PC-9 (cell line): ENCODE measurements around the gene OSGEPL1. TPM values are rescaled to one million over a fixed set of nuclear protein-coding genes. Genes with fewer than 3 reads are reported as not detected.

ENCODE experiments used
- BruUV-seq: library from RNA; stranded (reverse); fragments of 400-500 nt; replicated peaks from 2 replicates; lab custom pipeline; 2021; lab: Mats Ljungman, UMichigan
- CTCF ChIA-PET: fragments of 300-600 bp; sonication (Branson Sonifier 250); formaldehyde crosslinking; loops from one replicate; lab custom pipeline; 2022; ENCODE audit warnings: antibody characterized with exemption; lab: Charles Lee
- POLR2A ChIA-PET: fragments of 300-600 bp; sonication (Branson Sonifier 250); formaldehyde crosslinking; loops from one replicate; lab custom pipeline; 2022; ENCODE audit warnings: antibody characterized with exemption; ENCODE audit not compliant: unreplicated experiment; lab: Charles Lee
- DNase-seq, 2 experiments: peaks; one replicate each; pipeline versions ENCODE4 v3.0.0 to v3.0.0-alpha.2; 2015 to 2022; ENCODE audit warnings: mixed read lengths in 1 of 2
- H2AFZ ChIP-seq: fragments of 200-600 bp; sonication (generic); 2 replicates; pipeline ENCODE4 v1.8.1; 2017; ENCODE audit warnings: antibody characterized with exemption
- H3F3A ChIP-seq: fragments of 200-600 bp; sonication (generic); 2 replicates; pipeline ENCODE4 v1.8.1; 2017; ENCODE audit warnings: antibody characterized with exemption, mild to moderate bottlenecking, low read depth; ENCODE audit not compliant: insufficient read depth
- H3K27ac ChIP-seq: fragments of 200-600 bp; sonication (generic); 2 replicates; pipeline ENCODE4 v1.6.1; 2016; ENCODE audit warnings: mixed run types
- H3K27me3 ChIP-seq: fragments of 200-600 bp; sonication (generic); 2 replicates; pipeline ENCODE4 v1.6.1; 2016; ENCODE audit warnings: low read depth, mixed run types; ENCODE audit not compliant: insufficient read depth
- H3K36me3 ChIP-seq: fragments of 200-600 bp; sonication (generic); 2 replicates; pipeline ENCODE4 v1.6.1; 2016; ENCODE audit warnings: low read depth, mixed run types
- H3K4me1 ChIP-seq: fragments of 200-600 bp; sonication (generic); replicated peaks from 2 replicates; pipeline ENCODE4 v1.6.1; 2016; ENCODE audit warnings: mixed run types; ENCODE audit not compliant: insufficient read depth
- H3K4me2 ChIP-seq: fragments of 200-600 bp; sonication (generic); 2 replicates; pipeline ENCODE4 v1.6.1; 2017; ENCODE audit warnings: mixed run types
- H3K4me3 ChIP-seq: fragments of 200-600 bp; sonication (generic); 2 replicates; pipeline ENCODE4 v1.6.1; 2016; ENCODE audit warnings: mixed run types
- H3K79me2 ChIP-seq: fragments of 200-600 bp; sonication (generic); 2 replicates; pipeline ENCODE4 v1.6.1; 2017; ENCODE audit warnings: low read depth, mixed run types
- H3K9me2 ChIP-seq: fragments of 200-600 bp; sonication (generic); 2 replicates; pipeline ENCODE4 v1.8.1; 2017; ENCODE audit warnings: mild to moderate bottlenecking; ENCODE audit not compliant: insufficient read depth
- H3K9me3 ChIP-seq: fragments of 200-600 bp; sonication (generic); 2 replicates; pipeline ENCODE4 v1.8.1; 2016; ENCODE audit warnings: low read depth; ENCODE audit not compliant: insufficient read depth
- H4K20me1 ChIP-seq: fragments of 200-600 bp; sonication (generic); 2 replicates; pipeline ENCODE4 v1.8.1; 2017; ENCODE audit not compliant: insufficient read depth
- EZH2 ChIP-seq: fragments of 200-600 bp; sonication (generic); IDR thresholded peaks from 2 replicates; pipeline ENCODE4 v1.8.0; 2017; ENCODE audit warnings: antibody characterized with exemption, low read depth
- intact Hi-C: fragments of 100-400 bp; cut with micrococcal nuclease; formaldehyde crosslinking; loops from one replicate; pipeline ENCODE4 v1.10.0; 2022; ENCODE audit not compliant: unreplicated experiment
- total RNA-seq: library from RNA; stranded (reverse); gene quantifications from 2 replicates; pipeline ENCODE4 v1.2.3, GENCODE V29; 2021
- TF ChIP-seq, protein P1 (sequence below): fragments of 200-600 bp; sonication (generic); conservative IDR thresholded peaks from 2 replicates; pipeline ENCODE4 v1.6.1; 2017; ENCODE audit warnings: mixed run types, antibody characterized with exemption, mild to moderate bottlenecking, moderate library complexity

Gene OSGEPL1
- total RNA-seq, 1 experiment from 2014 or later, result 5.7 TPM

DNA sequence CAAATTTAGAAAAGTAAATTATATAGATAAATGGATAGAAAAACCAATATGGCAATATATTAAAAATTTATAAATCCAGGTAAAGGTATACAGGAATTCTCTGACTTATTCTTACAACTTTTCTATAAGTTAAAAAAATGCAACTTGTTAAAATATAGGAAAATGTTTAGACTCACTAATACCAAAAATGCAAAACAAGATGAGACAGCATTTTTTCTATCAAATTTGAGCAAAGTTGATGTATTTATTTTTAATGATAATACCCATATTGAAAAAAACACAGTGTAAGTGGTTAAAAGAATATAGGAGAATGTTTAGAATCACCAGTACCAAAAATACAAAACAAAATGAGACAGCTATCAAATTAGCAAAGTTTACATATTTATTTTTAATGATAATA, 35.7 kb downstream of the OSGEPL1 start:
- H2AFZ ChIP-seq, result no peak overlapping the region
- TF ChIP-seq EZH2, result no peak
- TF ChIP-seq, protein P1, sequence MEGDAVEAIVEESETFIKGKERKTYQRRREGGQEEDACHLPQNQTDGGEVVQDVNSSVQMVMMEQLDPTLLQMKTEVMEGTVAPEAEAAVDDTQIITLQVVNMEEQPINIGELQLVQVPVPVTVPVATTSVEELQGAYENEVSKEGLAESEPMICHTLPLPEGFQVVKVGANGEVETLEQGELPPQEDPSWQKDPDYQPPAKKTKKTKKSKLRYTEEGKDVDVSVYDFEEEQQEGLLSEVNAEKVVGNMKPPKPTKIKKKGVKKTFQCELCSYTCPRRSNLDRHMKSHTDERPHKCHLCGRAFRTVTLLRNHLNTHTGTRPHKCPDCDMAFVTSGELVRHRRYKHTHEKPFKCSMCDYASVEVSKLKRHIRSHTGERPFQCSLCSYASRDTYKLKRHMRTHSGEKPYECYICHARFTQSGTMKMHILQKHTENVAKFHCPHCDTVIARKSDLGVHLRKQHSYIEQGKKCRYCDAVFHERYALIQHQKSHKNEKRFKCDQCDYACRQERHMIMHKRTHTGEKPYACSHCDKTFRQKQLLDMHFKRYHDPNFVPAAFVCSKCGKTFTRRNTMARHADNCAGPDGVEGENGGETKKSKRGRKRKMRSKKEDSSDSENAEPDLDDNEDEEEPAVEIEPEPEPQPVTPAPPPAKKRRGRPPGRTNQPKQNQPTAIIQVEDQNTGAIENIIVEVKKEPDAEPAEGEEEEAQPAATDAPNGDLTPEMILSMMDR, result no peak
- H3K4me3 ChIP-seq, result no peak overlapping the region
- BruUV-seq, result no TSS peak
- POLR2A ChIA-PET, result no interaction called here
- no peaks in the 10 kb centered on the region for H3K27me3 ChIP-seq
- H3K27ac ChIP-seq, result no peak overlapping the region
- H3K9me2 ChIP-seq, result no peaks in the 10 kb centered on the region
- H4K20me1 ChIP-seq, result no peaks in the 10 kb centered on the region
- no peaks in the 10 kb centered on the region for H3F3A ChIP-seq
- no peaks in the 10 kb centered on the region for H3K79me2 ChIP-seq
- no peaks in the 10 kb centered on the region for H3K4me1 ChIP-seq
- no peaks in the 10 kb centered on the region for H3K36me3 ChIP-seq
- no peak overlapping the region for H3K4me2 ChIP-seq
- no peaks in the 10 kb centered on the region for H3K9me3 ChIP-seq
- no peak for DNase-seq
- CTCF ChIA-PET, result no interaction called here
- intact Hi-C loops, result no loop called here

GRCh38 chr2:189726271-189726670, 36.3 kb downstream of the OSGEPL1 start:
- TF ChIP-seq, protein P1, result no peak
- TF ChIP-seq EZH2, result no peak
- Histone ChIP-seq H2AFZ (no peak overlapping the region), H3F3A (no peaks in the 10 kb centered on the region), H4K20me1 (no peaks in the 10 kb centered on the region), H3K79me2 (no peaks in the 10 kb centered on the region), H3K27ac (no peak overlapping the region), H3K36me3 (no peaks in the 10 kb centered on the region), H3K4me1 (no peaks in the 10 kb centered on the region), H3K4me3 (no peak overlapping the region), H3K9me2 (no peaks in the 10 kb centered on the region), H3K9me3 (no peaks in the 10 kb centered on the region), H3K27me3 (no peaks in the 10 kb centered on the region), H3K4me2 (no peak overlapping the region)
- DNase-seq, result no peak
- ChIA-PET POLR2A (no interaction called here), CTCF (no interaction called here)
- no TSS peak for BruUV-seq
- intact Hi-C loops, result no loop called here

DNA sequence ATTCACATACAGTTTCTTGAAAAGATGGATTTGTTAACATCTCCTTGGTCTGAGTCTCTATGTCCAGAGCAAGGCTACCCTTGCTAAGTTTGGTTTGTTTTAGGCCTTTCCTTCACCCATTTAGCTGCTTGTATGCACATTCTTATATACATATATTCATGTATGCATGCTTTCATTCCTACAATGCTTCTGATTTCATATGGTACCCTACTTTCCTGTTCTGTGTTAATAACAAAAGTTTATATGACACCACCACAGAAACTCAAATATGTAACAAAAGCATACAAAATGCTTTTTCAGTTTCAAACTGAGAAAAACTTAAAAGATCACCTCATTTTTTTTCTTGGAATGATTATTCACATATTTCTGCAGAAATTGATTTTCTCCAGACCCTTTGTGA, 39.4 kb downstream of the OSGEPL1 start:
- no peak overlapping the region for H3K4me2 ChIP-seq
- H3K36me3 ChIP-seq, result no peaks in the 10 kb centered on the region
- H2AFZ ChIP-seq, result no peak overlapping the region
- H3K27me3 ChIP-seq, result no peaks in the 10 kb centered on the region
- no peaks in the 10 kb centered on the region for H3K4me1 ChIP-seq
- no peak for DNase-seq
- no peak overlapping the region for H3K4me3 ChIP-seq
- ChIA-PET CTCF (no interaction called here), POLR2A (no interaction called here)
- no peaks in the 10 kb centered on the region for H3F3A ChIP-seq
- intact Hi-C loops, result no loop called here
- H4K20me1 ChIP-seq, result no peaks in the 10 kb centered on the region
- no peaks in the 10 kb centered on the region for H3K9me2 ChIP-seq
- no peaks in the 10 kb centered on the region for H3K9me3 ChIP-seq
- TF ChIP-seq, protein P1, result no peak
- no peak for TF ChIP-seq EZH2
- no peaks in the 10 kb centered on the region for H3K79me2 ChIP-seq
- H3K27ac ChIP-seq, result no peak overlapping the region
- BruUV-seq, result no TSS peak
